ENCODE data around the gene ZNF683.
"Not testable (repeated sequence)": the region's sequence is repeated elsewhere in the genome, so short reads cannot be mapped to it uniquely, and the experiment has no call there.

The ZNF683 gene

GRCh38 chr1:26378088-26378878 is 5.7 kb upstream of the ZNF683 start:
- H3K36me3 ChIP-seq (ENCODE audit: insufficient read depth, low read length), result no peaks in the 10 kb centered on the region
- no peaks in the 10 kb centered on the region for H3K9me2 ChIP-seq (replicated peaks; ENCODE audit: low read depth, low read length)
- peak overlapping the region; percentile 49 for H3K9ac ChIP-seq (ENCODE audit: low read depth, low read length, poor library complexity, severe bottlenecking)
- no peak for TF ChIP-seq EZH2phosphoT487 (IDR thresholded peaks at IDR 0.05; ENCODE audit: borderline replicate concordance)
- TF ChIP-seq CTCF (conservative IDR thresholded peaks at IDR 0.05; ENCODE audit: low read length), result no peak
- H3K27me3 ChIP-seq (ENCODE audit: insufficient read depth, low read length, poor library complexity, severe bottlenecking), result no peaks in the 10 kb centered on the region
- H3K4me1 ChIP-seq (ENCODE audit: insufficient read depth, low read length, poor library complexity, severe bottlenecking), result peaks cover 58% of the 10 kb centered on the region
- peak overlapping the region; percentile 75 for H3K4me2 ChIP-seq (ENCODE audit: low read depth, low read length, poor library complexity, severe bottlenecking)
- H3K4me3 ChIP-seq (ENCODE audit: low read length, poor library complexity, severe bottlenecking), result peak overlapping the region; percentile 54
- 0 out of 2 replicates have a peak overlapping the region, but pooled peaks have one; percentile 10 for H2AFZ ChIP-seq (ENCODE audit: low read length)
- H3F3A ChIP-seq (ENCODE audit: low read depth), result peaks cover 13% of the 10 kb centered on the region
- no peaks in the 10 kb centered on the region for H4K20me1 ChIP-seq (ENCODE audit: insufficient read depth, low read length, poor library complexity, severe bottlenecking)
- no peaks in the 10 kb centered on the region for H3K9me3 ChIP-seq (ENCODE audit: insufficient read depth, low read depth, low read length)
- no peaks in the 10 kb centered on the region for H3K79me2 ChIP-seq (ENCODE audit: insufficient read depth, low read length)

- Histone ChIP-seq H3K4me3 (ENCODE audit: low read length, poor library complexity, severe bottlenecking) (no peak overlapping the region), H3K9ac (ENCODE audit: low read depth, low read length, poor library complexity, severe bottlenecking) (no peak overlapping the region), H3K79me2 (ENCODE audit: insufficient read depth, low read length) (no peaks in the 10 kb centered on the region), H3K36me3 (ENCODE audit: insufficient read depth, low read length) (no peaks in the 10 kb centered on the region), H3K27me3 (ENCODE audit: insufficient read depth, low read length, poor library complexity, severe bottlenecking) (no peaks in the 10 kb centered on the region), H3K9me3 (ENCODE audit: insufficient read depth, low read depth, low read length) (no peaks in the 10 kb centered on the region), H3F3A (ENCODE audit: low read depth) (peaks cover 23% of the 10 kb centered on the region), H3K9me2 (replicated peaks; ENCODE audit: low read depth, low read length) (no peaks in the 10 kb centered on the region), H2AFZ (ENCODE audit: low read length) (no peak overlapping the region), H4K20me1 (ENCODE audit: insufficient read depth, low read length, poor library complexity, severe bottlenecking) (no peaks in the 10 kb centered on the region), H3K4me1 (ENCODE audit: insufficient read depth, low read length, poor library complexity, severe bottlenecking) (peaks cover 80% of the 10 kb centered on the region), H3K4me2 (ENCODE audit: low read depth, low read length, poor library complexity, severe bottlenecking) (no peak overlapping the region)
- no peak for TF ChIP-seq CTCF (conservative IDR thresholded peaks at IDR 0.05; ENCODE audit: low read length)
- TF ChIP-seq EZH2phosphoT487 (IDR thresholded peaks at IDR 0.05; ENCODE audit: borderline replicate concordance), result no peak
Observed at GRCh38 chr1:26376050-26376449, 3.5 kb upstream of the ZNF683 start.

GRCh38 chr1:26375081-26375480 is 2.5 kb upstream of the ZNF683 start:
- peaks cover 89% of the 10 kb centered on the region for H3K4me1 ChIP-seq (ENCODE audit: insufficient read depth, low read length, poor library complexity, severe bottlenecking)
- H3K27me3 ChIP-seq (ENCODE audit: insufficient read depth, low read length, poor library complexity, severe bottlenecking), result no peaks in the 10 kb centered on the region
- peak overlapping the region; percentile 64 for H3K4me3 ChIP-seq (ENCODE audit: low read length, poor library complexity, severe bottlenecking)

GRCh38 chr1:26374361-26374760 is 1.8 kb upstream of the ZNF683 start:
- H3K36me3 ChIP-seq (ENCODE audit: insufficient read depth, low read length); H3K9me3 ChIP-seq (ENCODE audit: insufficient read depth, low read depth, low read length); H3K27me3 ChIP-seq (ENCODE audit: insufficient read depth, low read length, poor library complexity, severe bottlenecking); H2AFZ ChIP-seq (ENCODE audit: low read length); H3K9me2 ChIP-seq (replicated peaks; ENCODE audit: low read depth, low read length); H4K20me1 ChIP-seq (ENCODE audit: insufficient read depth, low read length, poor library complexity, severe bottlenecking): not testable (repeated sequence)
- Histone ChIP-seq H3K79me2 (ENCODE audit: insufficient read depth, low read length) (peaks cover 11% of the 10 kb centered on the region), H3F3A (ENCODE audit: low read depth) (peaks cover 23% of the 10 kb centered on the region), H3K4me1 (ENCODE audit: insufficient read depth, low read length, poor library complexity, severe bottlenecking) (peaks cover 91% of the 10 kb centered on the region), H3K4me2 (ENCODE audit: low read depth, low read length, poor library complexity, severe bottlenecking) (peak overlapping the region; percentile 70), H3K9ac (ENCODE audit: low read depth, low read length, poor library complexity, severe bottlenecking) (peak overlapping the region; percentile 85), H3K4me3 (ENCODE audit: low read length, poor library complexity, severe bottlenecking) (peak overlapping the region; percentile 64)

More at GRCh38 chr1:26375081-26375480, 2.5 kb upstream of the ZNF683 start:
- no peaks in the 10 kb centered on the region for H3K9me3 ChIP-seq (ENCODE audit: insufficient read depth, low read depth, low read length)
- peaks cover 23% of the 10 kb centered on the region for H3F3A ChIP-seq (ENCODE audit: low read depth)
- H3K79me2 ChIP-seq (ENCODE audit: insufficient read depth, low read length), result peaks cover 4% of the 10 kb centered on the region
- H4K20me1 ChIP-seq (ENCODE audit: insufficient read depth, low read length, poor library complexity, severe bottlenecking), result no peaks in the 10 kb centered on the region
- H3K4me2 ChIP-seq (ENCODE audit: low read depth, low read length, poor library complexity, severe bottlenecking), result peak overlapping the region; percentile 70
- TF ChIP-seq EZH2phosphoT487 (IDR thresholded peaks at IDR 0.05; ENCODE audit: borderline replicate concordance), result no peak
- TF ChIP-seq CTCF (conservative IDR thresholded peaks at IDR 0.05; ENCODE audit: low read length), result no peak
- no peak overlapping the region for H2AFZ ChIP-seq (ENCODE audit: low read length)
- H3K9me2 ChIP-seq (replicated peaks; ENCODE audit: low read depth, low read length), result no peaks in the 10 kb centered on the region
- H3K36me3 ChIP-seq (ENCODE audit: insufficient read depth, low read length), result no peaks in the 10 kb centered on the region
- H3K9ac ChIP-seq (ENCODE audit: low read depth, low read length, poor library complexity, severe bottlenecking), result peak overlapping the region; percentile 85
